Measurements from ENCODE around the gene GMDS. TPM values are rescaled to one million over a fixed set of nuclear protein-coding genes. Genes with fewer than 3 reads are reported as not detected.

The GMDS gene
- total RNA-seq, 1 donor from 2014 or later: 19.9 TPM

DNA sequence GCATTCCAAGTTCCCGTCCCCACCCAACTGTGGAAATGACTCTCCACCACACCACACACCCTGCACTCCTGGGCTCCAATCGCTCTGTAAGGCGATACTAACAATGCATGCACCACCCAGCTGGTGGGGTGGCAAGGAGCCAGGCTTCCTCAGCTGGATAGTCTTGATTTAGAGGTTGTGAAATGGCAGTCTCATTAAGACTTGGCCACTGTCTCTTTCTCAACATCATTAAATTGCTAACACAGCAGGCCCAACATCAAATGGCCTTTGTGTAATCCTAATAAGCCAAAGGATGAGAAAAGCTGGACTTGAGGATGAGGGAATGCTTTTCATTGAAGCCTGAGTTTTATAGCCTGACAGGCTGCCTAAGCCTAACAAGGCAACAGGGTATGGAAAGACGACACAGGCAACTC lies 223.7 kb downstream of the GMDS start:
- Histone ChIP-seq H3K4me3 (no peak overlapping the region), H3K9me3 (no peaks in the 10 kb centered on the region), H3K27ac (no peak overlapping the region), H3K27me3 (no peaks in the 10 kb centered on the region), H3K36me3 (no peaks in the 10 kb centered on the region), H3K4me1 (no peaks in the 10 kb centered on the region)
- TF ChIP-seq, protein P1, sequence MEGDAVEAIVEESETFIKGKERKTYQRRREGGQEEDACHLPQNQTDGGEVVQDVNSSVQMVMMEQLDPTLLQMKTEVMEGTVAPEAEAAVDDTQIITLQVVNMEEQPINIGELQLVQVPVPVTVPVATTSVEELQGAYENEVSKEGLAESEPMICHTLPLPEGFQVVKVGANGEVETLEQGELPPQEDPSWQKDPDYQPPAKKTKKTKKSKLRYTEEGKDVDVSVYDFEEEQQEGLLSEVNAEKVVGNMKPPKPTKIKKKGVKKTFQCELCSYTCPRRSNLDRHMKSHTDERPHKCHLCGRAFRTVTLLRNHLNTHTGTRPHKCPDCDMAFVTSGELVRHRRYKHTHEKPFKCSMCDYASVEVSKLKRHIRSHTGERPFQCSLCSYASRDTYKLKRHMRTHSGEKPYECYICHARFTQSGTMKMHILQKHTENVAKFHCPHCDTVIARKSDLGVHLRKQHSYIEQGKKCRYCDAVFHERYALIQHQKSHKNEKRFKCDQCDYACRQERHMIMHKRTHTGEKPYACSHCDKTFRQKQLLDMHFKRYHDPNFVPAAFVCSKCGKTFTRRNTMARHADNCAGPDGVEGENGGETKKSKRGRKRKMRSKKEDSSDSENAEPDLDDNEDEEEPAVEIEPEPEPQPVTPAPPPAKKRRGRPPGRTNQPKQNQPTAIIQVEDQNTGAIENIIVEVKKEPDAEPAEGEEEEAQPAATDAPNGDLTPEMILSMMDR (IDR thresholded peaks at IDR 0.05): no peak
- no peak for DNase-seq (ENCODE audit: low spot score in 2 of 2)
- intact Hi-C loops (cut with DNase I): loop anchor here (10.0 kb wide), 1 partner anchor 107 kb away; no protein-coding TSS in a partner anchor

- H3K27ac ChIP-seq: no peak overlapping the region
- no peaks in the 10 kb centered on the region for H3K27me3 ChIP-seq
- no peaks in the 10 kb centered on the region for H3K36me3 ChIP-seq
- H3K4me1 ChIP-seq: no peaks in the 10 kb centered on the region
- no peak for DNase-seq (ENCODE audit: low spot score in 2 of 2)
- TF ChIP-seq, protein P1 (IDR thresholded peaks at IDR 0.05): no peak
- no peak overlapping the region for H3K4me3 ChIP-seq
- peaks cover 0 to 4% of the 10 kb centered on the region in 2 donors for H3K9me3 ChIP-seq
- intact Hi-C loops (cut with DNase I): loop anchor here (10.0 kb wide), 1 partner anchor 106 kb away; no protein-coding TSS in a partner anchor
These were observed 224.5 kb downstream of the GMDS start for GRCh38 chr6:2020909-2021308.

- H3K27ac ChIP-seq: no peak overlapping the region
- H3K9me3 ChIP-seq: peaks cover 8 to 18% of the 10 kb centered on the region in 2 donors
- no peaks in the 10 kb centered on the region for H3K4me1 ChIP-seq
- TF ChIP-seq, protein P1 (IDR thresholded peaks at IDR 0.05): no peak
- no peaks in the 10 kb centered on the region for H3K27me3 ChIP-seq
- no peak for DNase-seq (ENCODE audit: low spot score in 2 of 2)
- no peak overlapping the region for H3K4me3 ChIP-seq
- no peaks in the 10 kb centered on the region for H3K36me3 ChIP-seq
- intact Hi-C loops (cut with DNase I): no loop called here
These were observed 226.4 kb downstream of the GMDS start for GRCh38 chr6:2019051-2019450.

DNA sequence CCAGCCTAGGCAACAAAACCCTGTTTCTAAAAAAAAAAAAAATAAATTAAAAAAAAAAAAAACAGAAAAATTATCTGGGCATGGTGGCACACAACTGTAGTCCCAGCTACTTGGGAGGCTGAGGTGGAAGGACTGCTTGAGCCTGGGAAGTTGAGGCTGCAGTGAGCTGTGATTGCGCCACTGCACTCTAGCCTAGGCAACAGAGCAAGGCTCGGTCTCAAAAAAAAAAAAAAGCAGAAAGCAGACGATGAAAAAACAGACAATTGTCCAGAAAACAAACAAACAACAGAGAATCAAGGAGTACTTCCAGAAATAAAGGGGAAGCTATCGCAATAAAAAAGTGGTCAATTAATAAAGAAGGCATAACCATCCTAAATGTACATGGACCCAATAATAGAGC lies 229.4 kb downstream of the GMDS start:
- Histone ChIP-seq H3K27ac (no peak overlapping the region), H3K27me3 (no peaks in the 10 kb centered on the region), H3K4me3 (no peak overlapping the region), H3K36me3 (no peaks in the 10 kb centered on the region), H3K9me3 (peaks cover 8 to 18% of the 10 kb centered on the region in 2 donors), H3K4me1 (no peaks in the 10 kb centered on the region)
- TF ChIP-seq, protein P1 (IDR thresholded peaks at IDR 0.05): no peak
- no peak for DNase-seq (ENCODE audit: low spot score in 2 of 2)
- intact Hi-C loops (cut with DNase I): no loop called here

GRCh38 chr6:2008383-2008976 lies 236.9 kb downstream of the GMDS start:
- intact Hi-C loops (cut with DNase I): no loop called here
- H3K4me1 ChIP-seq: no peaks in the 10 kb centered on the region
- TF ChIP-seq, protein P1 (IDR thresholded peaks at IDR 0.05): no peak

More at GRCh38 chr6:2008383-2008976, 236.9 kb downstream of the GMDS start:
- no peaks in the 10 kb centered on the region for H3K9me3 ChIP-seq
- no peaks in the 10 kb centered on the region for H3K36me3 ChIP-seq
- no peak overlapping the region for H3K4me3 ChIP-seq
- no peak for DNase-seq (ENCODE audit: low spot score in 2 of 2)
- no peaks in the 10 kb centered on the region for H3K27me3 ChIP-seq
- H3K27ac ChIP-seq: no peak overlapping the region
